GM21737 (cell line): ENCODE measurements around the gene CYB561D2.

Source experiments
- ATAC-seq: cut with Tn5 transposase; IDR thresholded peaks from one replicate; pipeline ENCODE4 v1.9.1; 2021; ENCODE audit warnings: mild to moderate bottlenecking, moderate library complexity; ENCODE audit not compliant: unreplicated experiment

CYB561D2 gene

DNA sequence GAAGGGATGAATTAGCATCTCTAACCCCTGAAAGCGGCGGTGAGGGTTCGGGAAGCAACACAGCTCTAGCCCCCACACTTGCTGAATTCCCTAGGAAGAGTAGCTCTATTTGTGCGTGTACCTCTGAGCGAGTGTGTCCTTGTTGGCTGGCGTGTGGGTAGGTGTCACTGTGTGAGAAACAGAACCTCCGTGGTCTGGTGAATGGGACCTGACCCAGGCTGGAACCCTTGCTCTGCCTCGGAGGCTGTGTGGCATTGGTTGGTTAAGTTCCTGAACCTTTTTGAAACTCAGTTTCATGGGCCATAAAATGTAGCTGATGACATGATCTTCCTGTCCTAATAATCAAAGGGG lies 9.1 kb downstream of the CYB561D2 start:
- no peak for ATAC-seq

DNA sequence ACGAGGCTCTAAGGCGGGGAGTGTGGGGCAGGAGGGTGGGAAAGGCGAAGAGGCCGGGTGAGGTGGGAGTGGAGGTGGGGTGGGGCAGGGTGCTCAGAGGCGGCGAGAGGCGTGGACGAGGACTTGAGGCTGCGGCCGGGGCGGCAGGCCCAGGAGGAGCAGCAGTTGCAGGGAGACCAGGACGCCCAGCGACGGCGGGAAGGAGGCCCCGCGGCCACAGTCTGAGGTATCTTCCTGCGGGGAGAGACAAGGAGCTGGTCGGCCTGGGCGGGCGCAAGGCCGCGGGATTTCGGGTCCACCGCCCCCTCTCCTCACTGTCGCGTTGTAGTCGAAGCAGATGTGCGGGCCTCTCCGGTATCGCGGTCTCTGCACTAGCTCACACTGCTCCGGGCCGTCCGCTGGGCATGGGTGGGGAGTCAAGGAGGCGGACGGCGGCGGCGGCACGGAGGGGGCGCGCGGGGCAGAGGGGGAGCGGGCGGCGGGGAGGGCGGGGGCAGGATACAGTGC lies 14.0 kb downstream of the CYB561D2 start:
- ATAC-seq = no peak

DNA sequence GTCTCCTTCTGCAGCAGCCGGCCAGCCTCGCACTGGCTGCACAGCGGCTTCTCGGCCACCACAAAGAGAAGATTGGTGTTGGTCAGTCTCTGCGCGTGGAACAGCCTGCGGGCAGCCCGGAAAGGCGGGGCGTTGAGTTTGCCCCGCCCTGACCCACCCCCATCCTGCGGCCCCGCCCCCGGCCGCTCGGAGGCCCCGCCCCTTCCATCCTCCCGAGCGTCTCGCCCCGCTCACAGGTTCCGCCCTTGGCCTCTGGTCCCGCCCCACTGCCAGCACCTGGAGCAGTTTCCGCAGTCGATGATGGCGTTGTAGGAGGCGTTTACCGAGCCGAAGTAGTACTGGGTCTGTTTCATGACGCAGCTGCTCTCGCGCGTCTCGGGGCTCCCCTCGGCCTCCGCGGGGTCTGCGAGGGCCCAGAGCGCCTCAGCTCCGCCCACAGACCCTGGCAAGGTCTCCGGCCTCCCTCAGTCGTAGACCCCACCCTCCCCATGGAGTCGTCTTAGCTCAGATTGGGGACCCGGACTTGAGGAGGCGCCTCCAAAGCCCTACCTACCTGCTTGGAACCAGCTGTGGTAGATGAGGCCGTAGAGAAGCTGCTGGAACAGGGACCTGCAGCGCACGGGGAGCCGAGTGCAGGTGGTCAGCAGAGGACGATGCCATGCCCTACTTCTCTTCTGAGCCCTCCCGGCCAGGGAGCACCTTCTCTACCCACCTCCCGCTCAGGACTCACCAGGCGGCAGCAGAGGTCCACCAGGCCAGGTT lies 14.6 kb downstream of the CYB561D2 start:
- ATAC-seq = peak; percentile 76

DNA sequence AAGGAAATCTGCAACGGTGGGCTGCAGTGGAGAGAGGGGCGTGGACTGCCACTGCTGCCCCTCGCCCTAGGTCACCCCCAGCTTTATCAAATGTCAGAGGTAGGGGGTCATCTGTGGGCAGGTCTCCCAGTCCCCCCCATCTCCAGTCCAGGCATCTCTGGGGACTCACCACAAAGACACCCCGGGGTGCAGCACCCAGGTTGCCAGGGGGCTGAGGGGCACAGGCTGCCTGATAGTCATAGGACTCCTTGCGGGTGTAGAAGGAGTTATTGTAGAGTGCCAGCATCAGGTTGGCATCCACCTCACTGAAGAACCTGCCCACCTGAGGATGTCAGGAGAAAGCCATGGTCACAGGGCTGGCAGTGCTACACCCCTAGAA lies 15.2 kb downstream of the CYB561D2 start:
- ATAC-seq = no peak

GRCh38 chr3:50369012-50369670 lies 18.5 kb downstream of the CYB561D2 start:
- no peak for ATAC-seq

- no peak for ATAC-seq
Observed at GRCh38 chr3:50370594-50370993, 19.9 kb downstream of the CYB561D2 start.

GRCh38 chr3:50371133-50371685 lies 20.5 kb downstream of the CYB561D2 start:
- ATAC-seq = no peak

GRCh38 chr3:50372349-50372748 lies 21.7 kb downstream of the CYB561D2 start:
- ATAC-seq = no peak

DNA sequence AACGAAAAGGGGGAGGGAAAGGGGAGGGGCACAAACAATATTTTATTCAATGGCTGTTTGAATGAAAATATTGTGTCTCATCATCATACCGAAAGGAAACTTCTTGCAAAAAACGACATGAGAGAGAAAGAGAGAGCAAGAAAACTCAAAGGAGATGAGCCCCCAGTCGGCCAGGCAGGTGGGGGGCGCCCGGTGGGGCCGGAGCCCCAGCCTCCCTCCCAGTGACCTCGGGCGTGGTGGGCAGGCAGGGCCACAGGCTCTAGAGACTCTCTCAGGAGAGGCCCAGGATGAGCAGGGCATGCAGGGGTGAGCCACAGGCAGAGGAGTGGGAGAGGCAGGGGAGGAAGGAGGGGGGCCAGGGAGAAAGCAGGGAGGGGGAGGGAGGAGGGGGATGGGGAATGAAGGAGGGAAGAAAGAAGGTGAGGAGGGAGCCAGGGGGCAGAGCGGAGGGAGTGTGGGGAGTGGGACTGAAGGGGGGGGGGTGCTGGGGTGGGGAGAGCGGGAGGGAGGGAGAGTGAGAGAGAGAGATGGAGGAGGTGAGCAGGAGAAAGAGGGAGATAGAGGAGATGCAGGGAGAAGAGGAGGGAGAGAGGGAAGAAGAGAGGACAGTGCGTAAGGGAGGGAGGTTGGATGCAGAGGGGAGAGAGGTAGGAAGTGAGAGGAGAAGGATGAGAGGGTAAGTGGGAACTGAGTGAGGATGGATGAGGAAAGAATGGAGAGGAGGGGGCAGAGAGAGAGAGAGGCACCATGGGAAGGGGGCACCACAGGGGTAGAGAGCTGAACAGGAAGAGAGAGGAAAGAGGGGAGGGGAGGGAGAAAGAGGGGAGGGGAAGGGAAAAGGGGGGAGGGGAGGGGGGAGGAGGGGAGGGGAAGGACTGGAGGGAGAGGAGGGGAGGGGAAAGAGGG lies 22.7 kb downstream of the CYB561D2 start:
- no peak for ATAC-seq

- no peak for ATAC-seq
Observed at GRCh38 chr3:50374363-50375257, 23.9 kb downstream of the CYB561D2 start.

GRCh38 chr3:50375258-50375931 lies 24.7 kb downstream of the CYB561D2 start:
- ATAC-seq = no peak

DNA sequence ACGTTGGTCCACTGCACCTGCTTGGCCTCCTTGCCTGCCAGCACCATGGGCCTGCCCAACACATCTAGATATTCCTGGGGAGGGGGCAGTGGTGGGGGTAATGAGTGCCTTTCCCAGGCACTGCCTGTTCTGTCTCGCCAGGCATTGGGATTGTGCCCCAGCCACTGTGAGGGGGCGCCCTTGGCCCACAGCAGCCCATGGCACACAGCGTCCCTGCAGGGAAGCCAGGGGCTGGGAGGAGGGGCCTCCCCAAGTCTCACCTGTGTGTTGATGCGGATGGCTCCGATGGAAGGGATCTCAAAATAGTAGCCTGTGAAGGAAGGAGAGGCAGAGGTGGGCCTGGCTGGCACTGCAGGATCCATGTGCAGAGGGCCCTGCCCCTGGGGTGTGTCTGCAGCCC lies 27.4 kb downstream of the CYB561D2 start:
- no peak for ATAC-seq

GRCh38 chr3:50378757-50379156 lies 28.1 kb downstream of the CYB561D2 start:
- ATAC-seq = no peak

DNA sequence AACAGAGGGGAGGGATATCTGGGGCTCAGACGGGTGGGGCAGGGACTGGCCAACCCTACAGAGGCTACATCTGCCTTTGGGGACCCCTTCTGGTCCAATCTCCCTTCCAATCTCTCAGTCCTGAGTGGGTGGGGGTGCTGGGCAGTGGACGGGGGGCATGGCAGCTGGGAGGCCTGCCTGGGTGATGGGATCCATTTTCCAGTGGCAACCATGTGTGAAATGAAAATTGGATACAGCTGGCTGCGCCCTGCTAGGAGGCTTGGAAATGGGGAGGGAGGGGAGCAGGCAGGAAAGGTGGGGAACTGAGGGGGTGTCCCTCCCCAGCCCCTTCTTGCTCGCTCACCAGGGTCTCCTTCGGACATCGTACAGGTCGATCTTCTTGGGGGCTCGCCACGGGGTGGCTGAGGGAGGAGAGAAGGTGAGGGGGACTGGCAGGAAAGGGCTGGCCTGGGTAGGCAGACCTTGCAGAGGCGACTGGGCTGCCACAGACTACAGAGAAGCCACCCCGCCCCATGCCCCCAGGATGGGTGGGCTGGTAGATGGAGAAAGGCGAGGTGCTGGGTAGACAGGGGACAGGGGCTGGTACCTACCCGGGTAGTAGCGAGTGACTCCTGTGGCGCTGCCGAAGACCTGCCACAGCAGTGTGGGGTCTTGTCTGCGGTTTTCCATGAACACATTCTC lies 29.9 kb downstream of the CYB561D2 start:
- ATAC-seq = no peak

- ATAC-seq = no peak
Observed at GRCh38 chr3:50381383-50381782, 30.7 kb downstream of the CYB561D2 start.

DNA sequence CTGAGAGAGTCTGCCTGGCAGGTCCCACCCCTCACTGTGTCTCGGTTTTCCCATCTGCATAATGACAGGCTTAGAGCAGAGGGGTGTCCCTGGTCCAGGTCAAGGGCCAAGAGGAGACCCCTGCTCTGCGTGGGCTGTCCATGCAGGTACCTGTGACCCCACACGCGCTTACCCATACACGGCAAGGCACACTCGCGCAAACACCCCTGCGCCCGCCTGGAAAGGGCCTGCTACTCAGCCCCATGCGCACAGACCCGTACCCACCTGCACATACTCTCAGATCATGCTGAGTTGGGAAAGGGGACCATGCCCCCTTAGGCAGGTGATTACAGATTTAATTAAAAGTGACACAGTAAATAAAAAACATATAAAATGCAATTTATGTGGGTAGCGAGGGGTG lies 32.1 kb downstream of the CYB561D2 start:
- ATAC-seq = no peak

GRCh38 chr3:50383750-50384149 lies 33.1 kb downstream of the CYB561D2 start:
- no peak for ATAC-seq

DNA sequence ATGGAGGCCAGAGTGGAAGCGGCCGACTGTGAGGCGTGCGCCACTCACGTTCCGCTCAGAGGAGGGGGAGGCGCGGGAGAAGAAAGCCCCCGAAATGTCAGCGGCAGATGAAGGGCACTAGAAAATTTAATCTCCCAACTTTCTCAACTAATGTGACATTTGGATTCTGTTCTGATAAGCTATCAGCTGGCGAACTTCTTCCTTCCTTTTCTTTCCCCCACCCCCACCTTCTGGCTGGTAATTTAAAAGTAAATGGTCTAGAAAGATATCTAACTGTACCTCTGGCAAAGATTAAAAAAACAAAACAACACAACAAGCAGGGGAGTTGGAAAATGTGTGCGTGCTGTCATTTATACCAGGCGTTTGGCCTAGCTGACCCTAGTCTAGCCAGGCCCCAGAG lies 35.1 kb downstream of the CYB561D2 start:
- ATAC-seq = no peak
